IMR-90 (cell line): ENCODE data around the gene CMTM7. TPM values are rescaled to one million over a fixed set of nuclear protein-coding genes. Genes with fewer than 3 reads are reported as not detected.

Experiments
- ATAC-seq: fragments of 200-7000 bp; cut with Tn5 transposase; 2 replicates; pipeline ENCODE4 v1.9.1; 2020; ENCODE audit warnings: low read depth, mild to moderate bottlenecking, moderate library complexity
- BruUV-seq: library from RNA; stranded (reverse); fragments of 400-500 nt; replicated peaks from 2 replicates; lab custom pipeline; 2021; lab: Mats Ljungman, UMichigan
- CTCF ChIA-PET: fragments of 300-600 bp; formaldehyde crosslinking; extraction: SDS; loops from one replicate; lab custom pipeline; 2021; ENCODE audit warnings: antibody characterized with exemption; lab: Yijun Ruan, JAX
- POLR2A ChIA-PET: fragments of 300-600 bp; sonication (Branson Sonifier 250); formaldehyde crosslinking; loops from one replicate; lab custom pipeline; 2022; ENCODE audit warnings: antibody characterized with exemption; ENCODE audit not compliant: unreplicated experiment; lab: Charles Lee
- DNase-seq: peaks from one replicate; pipeline ENCODE4 v3.0.0; 2013
- H2AFZ ChIP-seq: replicated peaks from 2 replicates; pipeline ENCODE3; 2013; ENCODE audit warnings: low read length, mild to moderate bottlenecking; ENCODE audit not compliant: poor library complexity
- H2AK5ac ChIP-seq: 2 replicates; pipeline ENCODE4 v1.6.1; 2013; ENCODE audit warnings: low read depth, low read length, inconsistent platforms
- H2AK9ac ChIP-seq: replicated peaks from 2 replicates; pipeline ENCODE3; 2013; ENCODE audit warnings: mild to moderate bottlenecking, low read depth, low read length, moderate library complexity; ENCODE audit not compliant: poor library complexity
- H2BK120ac ChIP-seq: 2 replicates; pipeline ENCODE4 v1.6.1; 2013; ENCODE audit warnings: low read depth, low read length, inconsistent platforms
- H2BK15ac ChIP-seq: 3 replicates; pipeline ENCODE4 v1.6.1; 2013; ENCODE audit warnings: low read depth, low read length, inconsistent platforms
- H2BK20ac ChIP-seq: 2 replicates; pipeline ENCODE4 v1.6.1; 2013; ENCODE audit warnings: low read depth, mild to moderate bottlenecking, inconsistent platforms, low read length, moderate library complexity
- H2BK5ac ChIP-seq: 2 replicates; pipeline ENCODE4 v1.6.1; 2013; ENCODE audit warnings: mild to moderate bottlenecking, low read depth, low read length, inconsistent platforms; ENCODE audit not compliant: poor library complexity, severe bottlenecking
- H3K14ac ChIP-seq: replicated peaks from 2 replicates; pipeline ENCODE4 v1.6.1; 2013; ENCODE audit warnings: low read depth, low read length, inconsistent platforms
- H3K18ac ChIP-seq: 2 replicates; pipeline ENCODE4 v1.6.1; 2013; ENCODE audit warnings: low read depth, low read length, control low read depth
- H3K23ac ChIP-seq: 2 replicates; pipeline ENCODE4 v1.6.1; 2013; ENCODE audit warnings: low read depth, low read length, inconsistent platforms
- H3K27ac ChIP-seq: 2 replicates; pipeline ENCODE4 v1.5.1; 2013; ENCODE audit warnings: mild to moderate bottlenecking, control low read depth, low read length; ENCODE audit not compliant: insufficient read depth
- H3K27me3 ChIP-seq: 2 replicates; pipeline ENCODE4 v1.6.1; 2013; ENCODE audit warnings: low read length; ENCODE audit not compliant: control insufficient read depth, insufficient read depth
- H3K36me3 ChIP-seq: 2 replicates; pipeline ENCODE4 v1.6.1; 2013; ENCODE audit warnings: low read length, mixed read lengths; ENCODE audit not compliant: control insufficient read depth, insufficient read depth
- H3K4ac ChIP-seq: 2 replicates; pipeline ENCODE4 v1.6.1; 2013; ENCODE audit warnings: low read depth, low read length, inconsistent platforms
- H3K4me1 ChIP-seq: 2 replicates; pipeline ENCODE4 v1.6.1; 2013; ENCODE audit warnings: low read length, mixed read lengths; ENCODE audit not compliant: control insufficient read depth, insufficient read depth
- H3K4me2 ChIP-seq: 2 replicates; pipeline ENCODE4 v1.6.1; 2013; ENCODE audit warnings: low read depth, mild to moderate bottlenecking, control low read depth, low read length, moderate library complexity
- H3K4me3 ChIP-seq: 2 replicates; pipeline ENCODE4 v1.5.1; 2013; ENCODE audit warnings: low read depth, mild to moderate bottlenecking, control low read depth, low read length, moderate library complexity; ENCODE audit not compliant: insufficient read depth
- H3K56ac ChIP-seq: 2 replicates; pipeline ENCODE4 v1.6.1; 2013; ENCODE audit warnings: low read length, inconsistent platforms; ENCODE audit not compliant: insufficient read depth; ENCODE audit errors: extremely low read depth
- H3K79me1 ChIP-seq, 2 experiments: 2 replicates each; pipeline ENCODE4 v1.6.1; 2013; ENCODE audit warnings: low read length in 2 of 2, inconsistent platforms in 1 of 2, low read depth in 1 of 2
- H3K9ac ChIP-seq: 2 replicates; pipeline ENCODE4 v1.6.1; 2013; ENCODE audit warnings: low read depth, low read length, control low read depth
- H3K9me1 ChIP-seq: 2 replicates; pipeline ENCODE4 v1.6.1; 2013; ENCODE audit warnings: low read length, inconsistent platforms; ENCODE audit not compliant: insufficient read depth
- H3K9me3 ChIP-seq: 2 replicates; pipeline ENCODE4 v1.6.1; 2013; ENCODE audit warnings: low read length; ENCODE audit not compliant: control insufficient read depth, insufficient read depth
- H4K20me1 ChIP-seq: 2 replicates; pipeline ENCODE4 v1.6.1; 2013; ENCODE audit warnings: low read length, inconsistent platforms; ENCODE audit not compliant: insufficient read depth
- H4K5ac ChIP-seq: 2 replicates; pipeline ENCODE4 v1.6.1; 2013; ENCODE audit warnings: mild to moderate bottlenecking, low read depth, low read length, control low read depth
- H4K8ac ChIP-seq, 2 experiments: 2 replicates each; pipeline ENCODE4 v1.6.1; 2013; ENCODE audit warnings: low read depth in 2 of 2, low read length in 2 of 2, control low read depth in 1 of 2, inconsistent platforms in 1 of 2
- H4K91ac ChIP-seq: 2 replicates; pipeline ENCODE4 v1.6.1; 2013; ENCODE audit warnings: low read depth, low read length, inconsistent platforms; ENCODE audit not compliant: insufficient read depth
- BHLHE40 ChIP-seq: fragments of 150-350 bp; IDR thresholded peaks from 2 replicates; pipeline ENCODE4 v1.6.1; 2016; ENCODE audit warnings: mild to moderate bottlenecking, low read depth, low read length
- CEBPB ChIP-seq: IDR thresholded peaks from 2 replicates; pipeline ENCODE4 v1.6.1; 2012; ENCODE audit warnings: low read depth, low read length, improper control_type of control experiment
- CHD1 ChIP-seq: IDR thresholded peaks from 2 replicates; pipeline ENCODE4 v1.6.1; 2012; ENCODE audit warnings: low read depth, low read length, improper control_type of control experiment
- FOS ChIP-seq: fragments of 150-350 bp; IDR thresholded peaks from 2 replicates; pipeline ENCODE4 v1.6.1; 2016; ENCODE audit warnings: low read depth, low read length
- MAFK ChIP-seq: IDR thresholded peaks from 2 replicates; pipeline ENCODE4 v1.6.1; 2012; ENCODE audit warnings: low read depth, low read length, improper control_type of control experiment
- MAZ ChIP-seq: IDR thresholded peaks from 2 replicates; pipeline ENCODE4 v1.6.1; 2012; ENCODE audit warnings: low read depth, mild to moderate bottlenecking, low read length, improper control_type of control experiment, moderate library complexity, borderline replicate concordance
- MXI1 ChIP-seq: IDR thresholded peaks from 2 replicates; pipeline ENCODE4 v1.6.1; 2012; ENCODE audit warnings: low read depth, mild to moderate bottlenecking, low read length, moderate library complexity, borderline replicate concordance
- NFE2L2 ChIP-seq: fragments of 150-350 bp; IDR thresholded peaks from 2 replicates; pipeline ENCODE4 v1.6.1; 2016; ENCODE audit warnings: low read depth, mild to moderate bottlenecking, low read length
- RCOR1 ChIP-seq: IDR thresholded peaks from 2 replicates; pipeline ENCODE4 v1.6.1; 2012; ENCODE audit warnings: mild to moderate bottlenecking, low read length, improper control_type of control experiment; ENCODE audit not compliant: insufficient replicate concordance
- RFX5 ChIP-seq: IDR thresholded peaks from 2 replicates; pipeline ENCODE4 v1.8.0; 2012; ENCODE audit warnings: low read depth, mild to moderate bottlenecking, low read length, moderate library complexity
- SMC3 ChIP-seq: fragments of 150-350 bp; IDR thresholded peaks from 2 replicates; pipeline ENCODE4 v1.6.1; 2016; ENCODE audit warnings: low read depth, mild to moderate bottlenecking, antibody characterized with exemption, low read length, moderate library complexity
- WGBS, 2 experiments: methylation state at CpG; one replicate each; pipeline versions ENCODE4 v1.1.5 to v1.1.7; 2013; ENCODE audit warnings: missing lambda C conversion rate in 2 of 2; ENCODE audit not compliant: insufficient read length in 1 of 2; ENCODE audit errors: extremely low coverage in 2 of 2; 5-methylcytosine and 5-hydroxymethylcytosine counted together
- dilution Hi-C: fragments of 300-500 bp; cut with HindIII; formaldehyde crosslinking; loops from one replicate; pipeline ENCODE4 v1.14.3; 2018; ENCODE audit warnings: low sequenced_read_pairs; ENCODE audit not compliant: unreplicated experiment
- in situ Hi-C: fragments of 300-500 bp; cut with MboI; formaldehyde crosslinking; loops from 3 replicates; pipeline ENCODE4 v1.14.3; 2019; ENCODE audit warnings: low sequenced_read_pairs, inconsistent platforms, mixed read lengths
- intact Hi-C: fragments of 100-400 bp; cut with micrococcal nuclease; formaldehyde crosslinking; loops from 2 replicates; pipeline ENCODE4 v1.10.0; 2022
- polyA plus RNA-seq, 3 experiments: library from polyadenylated mRNA; depleted of rRNA; stranded (reverse); fragments of >200 nt; gene quantifications; 2 replicates each; pipeline ENCODE4 v1.2.3, GENCODE V29; 2012; ENCODE audit warnings: low replicate concordance in 1 of 3
- total RNA-seq: library from RNA; depleted of rRNA; stranded (reverse); fragments of >200 nt; gene quantifications from 2 replicates; pipeline ENCODE4 v1.2.3, GENCODE V29; 2012
- TF ChIP-seq, protein P1 (sequence below): fragments of 150-350 bp; IDR thresholded peaks from 2 replicates; pipeline ENCODE4 v1.6.1; 2017; ENCODE audit warnings: mild to moderate bottlenecking, antibody characterized with exemption, low read length, low read depth
- TF ChIP-seq, protein P2 (sequence below): fragments of 150-350 bp; IDR thresholded peaks from 2 replicates; pipeline ENCODE4 v1.6.1; 2016; ENCODE audit warnings: low read depth, mild to moderate bottlenecking, low read length, moderate library complexity, borderline replicate concordance
- TF ChIP-seq, protein P3 (sequence below): conservative IDR thresholded peaks from 2 replicates; pipeline ENCODE4 v1.5.1; 2012; ENCODE audit warnings: mild to moderate bottlenecking, low read depth, low read length, improper control_type of control experiment

Gene CMTM7
- total and polyA plus RNA-seq, 2 of the 4 experiments (the other 2 are of a cell fraction), result 3.4 to 31.4 TPM

DNA sequence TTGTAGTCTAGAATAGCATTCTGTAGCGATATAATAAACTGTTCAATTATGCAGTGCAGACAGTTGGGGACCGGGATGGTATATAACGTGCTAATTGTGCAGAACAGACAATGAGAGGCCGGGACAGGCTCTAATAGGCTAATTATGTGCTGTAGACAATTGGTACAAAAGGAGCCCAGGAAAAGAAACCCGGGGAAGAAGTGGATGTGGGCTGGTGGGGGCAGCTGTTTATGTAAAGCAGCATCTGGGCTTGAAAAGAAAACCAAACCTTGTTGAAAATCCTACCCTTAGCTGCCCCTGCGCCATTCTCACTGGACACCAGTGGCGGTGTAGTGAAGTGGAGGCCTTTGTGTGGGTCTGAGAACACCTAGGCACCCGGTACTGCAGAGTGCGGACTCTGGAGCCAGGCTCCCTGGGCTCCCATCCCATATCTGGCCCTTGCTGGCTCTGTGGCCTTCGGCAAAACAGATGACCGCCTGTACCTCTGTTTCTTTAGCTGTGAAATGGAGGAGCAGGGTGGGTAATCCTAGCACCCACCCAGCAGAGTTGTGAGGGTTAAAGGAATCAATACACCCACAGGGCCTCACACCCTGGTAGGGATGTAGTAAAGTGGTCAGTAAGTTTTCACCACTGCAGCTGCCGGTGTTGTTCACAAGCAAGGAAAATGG lies 59.5 kb downstream of the CMTM7 start:
- H3K4me2 ChIP-seq, result no peak overlapping the region
- H3K27me3 ChIP-seq, result no peaks in the 10 kb centered on the region
- peaks cover 6% of the 10 kb centered on the region; the same call in 1 of the 2 replicates for H3K9me1 ChIP-seq
- no peak overlapping the region for H4K91ac ChIP-seq
- TF ChIP-seq, protein P1, sequence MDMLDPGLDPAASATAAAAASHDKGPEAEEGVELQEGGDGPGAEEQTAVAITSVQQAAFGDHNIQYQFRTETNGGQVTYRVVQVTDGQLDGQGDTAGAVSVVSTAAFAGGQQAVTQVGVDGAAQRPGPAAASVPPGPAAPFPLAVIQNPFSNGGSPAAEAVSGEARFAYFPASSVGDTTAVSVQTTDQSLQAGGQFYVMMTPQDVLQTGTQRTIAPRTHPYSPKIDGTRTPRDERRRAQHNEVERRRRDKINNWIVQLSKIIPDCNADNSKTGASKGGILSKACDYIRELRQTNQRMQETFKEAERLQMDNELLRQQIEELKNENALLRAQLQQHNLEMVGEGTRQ, result no peak
- TF ChIP-seq, protein P2, sequence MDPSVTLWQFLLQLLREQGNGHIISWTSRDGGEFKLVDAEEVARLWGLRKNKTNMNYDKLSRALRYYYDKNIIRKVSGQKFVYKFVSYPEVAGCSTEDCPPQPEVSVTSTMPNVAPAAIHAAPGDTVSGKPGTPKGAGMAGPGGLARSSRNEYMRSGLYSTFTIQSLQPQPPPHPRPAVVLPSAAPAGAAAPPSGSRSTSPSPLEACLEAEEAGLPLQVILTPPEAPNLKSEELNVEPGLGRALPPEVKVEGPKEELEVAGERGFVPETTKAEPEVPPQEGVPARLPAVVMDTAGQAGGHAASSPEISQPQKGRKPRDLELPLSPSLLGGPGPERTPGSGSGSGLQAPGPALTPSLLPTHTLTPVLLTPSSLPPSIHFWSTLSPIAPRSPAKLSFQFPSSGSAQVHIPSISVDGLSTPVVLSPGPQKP, result no peak
- TF ChIP-seq MXI1 (no peak), CEBPB (no peak), CHD1 (no peak), MAZ (no peak), MAFK (no peak), BHLHE40 (no peak), NFE2L2 (no peak), FOS (no peak), RCOR1 (no peak), SMC3 (no peak), RFX5 (no peak)
- TF ChIP-seq, protein P3, sequence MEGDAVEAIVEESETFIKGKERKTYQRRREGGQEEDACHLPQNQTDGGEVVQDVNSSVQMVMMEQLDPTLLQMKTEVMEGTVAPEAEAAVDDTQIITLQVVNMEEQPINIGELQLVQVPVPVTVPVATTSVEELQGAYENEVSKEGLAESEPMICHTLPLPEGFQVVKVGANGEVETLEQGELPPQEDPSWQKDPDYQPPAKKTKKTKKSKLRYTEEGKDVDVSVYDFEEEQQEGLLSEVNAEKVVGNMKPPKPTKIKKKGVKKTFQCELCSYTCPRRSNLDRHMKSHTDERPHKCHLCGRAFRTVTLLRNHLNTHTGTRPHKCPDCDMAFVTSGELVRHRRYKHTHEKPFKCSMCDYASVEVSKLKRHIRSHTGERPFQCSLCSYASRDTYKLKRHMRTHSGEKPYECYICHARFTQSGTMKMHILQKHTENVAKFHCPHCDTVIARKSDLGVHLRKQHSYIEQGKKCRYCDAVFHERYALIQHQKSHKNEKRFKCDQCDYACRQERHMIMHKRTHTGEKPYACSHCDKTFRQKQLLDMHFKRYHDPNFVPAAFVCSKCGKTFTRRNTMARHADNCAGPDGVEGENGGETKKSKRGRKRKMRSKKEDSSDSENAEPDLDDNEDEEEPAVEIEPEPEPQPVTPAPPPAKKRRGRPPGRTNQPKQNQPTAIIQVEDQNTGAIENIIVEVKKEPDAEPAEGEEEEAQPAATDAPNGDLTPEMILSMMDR, result no peak
- H3K18ac ChIP-seq, result no peak overlapping the region
- H2AK5ac ChIP-seq, result no peak overlapping the region
- H4K5ac ChIP-seq, result no peak overlapping the region
- no peak overlapping the region for H2BK15ac ChIP-seq
- ATAC-seq (no peak), DNase-seq (no peak)
- in situ Hi-C loops (no loop called here), intact Hi-C loops (loop anchor here (5.0 kb wide), 1 partner anchor 49 kb away; no protein-coding TSS in a partner anchor), dilution Hi-C loops (no loop called here)
- CTCF ChIA-PET, result interaction anchor here (0.6 to 1.1 kb wide), 3 partner anchors 17 to 29 kb away, joined by 3 to 4 read pairs (median 3); no protein-coding TSS in a partner anchor
- no peak overlapping the region for H3K9ac ChIP-seq
- no peak overlapping the region for H2AK9ac ChIP-seq
- BruUV-seq, result no TSS peak
- no peak overlapping the region for H2BK120ac ChIP-seq
- H3K27ac ChIP-seq, result no peak overlapping the region
- H4K20me1 ChIP-seq, result 0 out of 2 replicates have a peak, but pooled peaks cover 6% of the 10 kb centered on the region
- H3K36me3 ChIP-seq, result no peaks in the 10 kb centered on the region
- H3K4me3 ChIP-seq, result no peak overlapping the region
- no peak overlapping the region for H4K8ac ChIP-seq
- H3K9me3 ChIP-seq, result no peaks in the 10 kb centered on the region
- WGBS, 2 experiments, result 96% methylated on average over 4 of the region's 12 CpGs; no CpG with 5 or more reads in 1 of the 2 experiments
- H3K79me1 ChIP-seq, result peaks cover 0 to 3% of the 10 kb centered on the region in 2 experiments; a peak in 2 of 4 replicates
- no peak overlapping the region for H2BK20ac ChIP-seq
- H3K23ac ChIP-seq, result no peak overlapping the region
- H2BK5ac ChIP-seq, result no peak overlapping the region
- H3K4ac ChIP-seq, result no peak overlapping the region
- peaks cover 10% of the 10 kb centered on the region for H3K4me1 ChIP-seq
- no peak overlapping the region for H2AFZ ChIP-seq
- POLR2A ChIA-PET, result no interaction called here
- no peak overlapping the region for H3K14ac ChIP-seq
- no peak overlapping the region for H3K56ac ChIP-seq
